DMS153 (cell line): ENCODE results near the gene ADAMTS14.
A peak's percentile ranks its signal among the peaks of the same experiment; 100 is the strongest.
"Not testable (repeated sequence)": the region's sequence is repeated elsewhere in the genome, so short reads cannot be mapped to it uniquely, and the experiment has no call there.

Experiments
- DNase-seq: peaks from one replicate; lab custom pipeline; 2025; lab: John Stamatoyannopoulos, UW

ADAMTS14 gene

GRCh38 chr10:70753841-70754621 is 81.7 kb downstream of the ADAMTS14 start:
- no peak for DNase-seq

DNA sequence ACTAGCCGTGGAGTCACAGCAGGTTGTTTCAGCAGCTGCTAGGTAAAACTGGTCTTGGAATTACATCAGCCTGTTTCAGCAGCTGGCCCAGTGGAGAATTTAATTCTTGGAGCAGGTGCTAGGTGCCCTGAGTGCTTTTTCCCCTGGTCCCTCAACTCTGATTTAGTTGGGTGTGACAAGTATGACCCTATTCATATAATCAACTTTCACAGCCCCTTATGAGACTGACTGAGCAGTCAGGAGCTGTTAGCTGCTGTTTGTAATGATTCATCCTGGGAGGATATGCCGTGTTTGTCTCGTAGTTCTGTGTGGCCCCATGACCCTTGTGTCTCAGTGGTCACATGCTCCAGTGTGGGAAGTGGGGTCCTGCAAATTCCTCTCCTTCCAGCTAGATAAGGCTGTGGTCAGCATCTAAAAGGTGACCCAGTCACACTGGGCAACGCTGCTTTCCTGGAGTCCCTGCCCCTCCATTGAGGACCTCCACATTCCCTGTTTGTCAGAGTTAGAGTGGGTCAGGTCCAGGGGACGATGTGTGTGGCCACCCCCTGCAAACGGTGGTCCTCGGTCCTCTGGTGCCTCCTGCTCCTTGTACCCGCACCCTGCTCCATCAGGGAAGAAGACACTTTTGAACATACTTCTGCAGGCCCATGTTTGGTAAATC is 84.5 kb downstream of the ADAMTS14 start:
- no peak for DNase-seq

- no peak for DNase-seq
Measured at GRCh38 chr10:70757856-70758255, 85.5 kb downstream of the ADAMTS14 start.

DNA sequence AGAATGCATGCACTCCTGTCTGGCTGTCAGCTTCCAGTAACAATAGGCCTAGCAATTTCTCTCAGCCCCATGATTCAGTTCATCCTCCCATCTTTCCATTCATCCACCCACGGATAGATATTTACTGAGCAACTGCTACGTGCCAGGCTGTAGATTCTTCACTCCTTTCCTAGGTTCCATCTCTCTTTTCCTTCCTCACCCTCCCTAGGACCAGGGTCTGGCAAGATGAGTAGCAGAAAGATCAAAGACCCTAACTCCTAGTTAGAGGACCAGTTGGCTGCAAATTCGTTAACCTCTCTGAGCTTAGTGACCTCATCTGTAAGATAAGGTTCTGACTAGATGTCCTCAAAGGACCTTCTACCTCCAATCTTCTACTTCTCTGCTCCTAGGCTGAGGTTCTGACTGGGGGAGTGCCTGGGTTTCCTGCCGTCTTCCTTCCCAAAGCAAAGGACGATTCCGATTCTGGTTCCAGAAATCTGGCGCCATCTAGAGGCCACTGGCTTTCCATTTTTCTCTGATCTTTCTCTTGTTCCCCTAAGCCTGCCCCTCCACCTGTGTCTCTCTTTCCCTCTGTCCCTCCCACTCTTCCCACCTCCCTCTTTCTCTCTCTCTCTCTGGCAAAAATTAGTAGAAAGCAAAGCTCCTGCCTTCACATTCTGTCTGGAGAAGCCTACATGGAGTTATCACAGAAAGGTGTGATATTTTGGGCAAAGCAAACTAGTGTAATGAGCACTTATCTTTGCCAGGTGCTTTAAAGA is 86.6 kb downstream of the ADAMTS14 start:
- DNase-seq = peak; percentile 81

GRCh38 chr10:70759781-70760180 is 87.5 kb downstream of the ADAMTS14 start:
- peak; percentile 54 for DNase-seq

- DNase-seq = no peak
Measured at GRCh38 chr10:70760271-70760787, 88.0 kb downstream of the ADAMTS14 start.

- DNase-seq = no peak
Measured at GRCh38 chr10:70761031-70761601, 88.8 kb downstream of the ADAMTS14 start.

DNA sequence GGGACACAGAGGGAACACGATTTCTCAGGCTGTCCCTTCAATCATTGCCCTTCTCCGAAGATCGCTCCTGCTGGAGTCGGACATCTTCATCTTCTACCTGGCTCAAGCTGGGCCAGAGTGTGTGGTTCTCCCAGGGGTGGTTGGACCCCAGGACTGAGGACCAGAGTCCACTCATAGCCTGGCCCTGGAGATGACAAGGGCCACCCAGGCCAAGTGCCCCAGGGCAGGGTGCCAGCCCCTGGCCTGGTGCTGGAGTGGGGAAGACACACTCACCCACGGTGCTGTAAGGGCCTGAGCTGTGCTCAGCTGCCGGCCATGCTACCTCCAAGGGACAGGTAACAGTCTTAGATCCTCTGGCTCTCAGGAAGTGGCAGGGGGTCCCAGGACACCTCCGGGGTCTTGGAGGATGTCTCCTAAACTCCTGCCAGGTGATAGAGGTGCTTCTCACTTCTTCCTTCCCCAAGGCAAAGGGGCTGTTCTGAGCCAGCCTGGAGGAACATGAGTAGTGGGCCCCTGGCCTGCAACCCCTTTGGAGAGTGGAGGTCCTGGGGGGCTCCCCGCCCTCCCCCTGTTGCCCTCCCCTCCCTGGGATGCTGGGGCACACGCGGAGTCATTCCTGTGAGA is 89.5 kb downstream of the ADAMTS14 start:
- DNase-seq = no peak

DNA sequence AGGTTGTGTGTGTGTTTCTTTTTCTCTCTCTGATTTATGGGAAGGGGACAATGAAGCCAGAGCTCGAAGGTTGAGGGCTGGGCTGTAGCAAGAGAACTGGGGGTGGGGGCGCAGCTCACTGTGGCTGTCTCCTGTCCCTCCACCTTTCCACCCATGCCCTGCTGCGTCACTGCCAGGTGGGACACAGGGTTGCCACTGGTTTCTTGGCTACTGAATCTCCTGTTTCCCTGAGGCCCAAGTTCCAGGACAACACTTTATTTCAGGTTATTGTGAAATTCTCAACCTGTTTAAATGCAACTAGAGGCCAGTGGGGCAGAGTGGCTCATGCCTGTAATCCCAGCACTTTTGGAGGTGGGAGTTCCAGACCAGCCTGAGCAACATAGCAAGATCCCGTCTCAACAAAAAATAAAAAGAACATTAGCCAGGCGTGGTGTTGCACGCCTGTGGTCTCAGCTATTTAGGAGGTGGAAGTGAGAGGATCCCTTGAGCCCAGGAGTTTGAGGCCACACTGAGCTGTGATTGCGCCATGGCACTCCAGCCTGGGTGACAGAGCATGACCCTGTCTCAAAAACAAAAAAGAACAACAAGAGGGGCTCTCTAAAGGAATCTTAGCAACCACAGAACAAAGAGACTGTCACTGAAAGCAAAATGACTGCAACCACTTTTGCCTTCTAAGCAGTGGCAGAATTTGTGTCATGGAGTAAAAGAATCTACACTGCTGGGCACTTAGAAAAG is 90.3 kb downstream of the ADAMTS14 start:
- DNase-seq = no peak

- DNase-seq = no peak
Measured at GRCh38 chr10:70763567-70763966, 91.3 kb downstream of the ADAMTS14 start.

- DNase-seq = no peak
Measured at GRCh38 chr10:70765794-70766594, 93.7 kb downstream of the ADAMTS14 start.

- DNase-seq = peak; percentile 57
Measured at GRCh38 chr10:70768026-70768685, 95.8 kb downstream of the ADAMTS14 start.

DNA sequence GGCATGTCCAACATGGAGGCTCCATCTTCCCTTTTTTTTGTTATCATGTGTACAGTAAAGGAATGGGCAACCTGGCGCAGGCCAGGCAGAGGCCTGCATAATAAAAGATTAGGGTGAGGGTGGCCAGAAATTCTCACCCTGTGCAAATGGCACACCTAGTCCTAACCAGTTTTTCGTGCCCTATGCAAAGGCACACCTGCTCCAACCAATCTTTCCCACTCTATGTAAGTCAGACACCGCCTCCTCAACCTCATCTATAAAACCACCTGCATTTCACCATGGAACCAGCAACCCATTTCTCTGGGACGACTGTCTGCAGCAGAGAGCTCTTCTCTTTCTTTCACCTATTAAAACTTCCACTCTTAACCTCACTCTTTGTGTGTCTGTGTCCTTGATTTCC is 96.8 kb downstream of the ADAMTS14 start:
- DNase-seq = no peak

DNA sequence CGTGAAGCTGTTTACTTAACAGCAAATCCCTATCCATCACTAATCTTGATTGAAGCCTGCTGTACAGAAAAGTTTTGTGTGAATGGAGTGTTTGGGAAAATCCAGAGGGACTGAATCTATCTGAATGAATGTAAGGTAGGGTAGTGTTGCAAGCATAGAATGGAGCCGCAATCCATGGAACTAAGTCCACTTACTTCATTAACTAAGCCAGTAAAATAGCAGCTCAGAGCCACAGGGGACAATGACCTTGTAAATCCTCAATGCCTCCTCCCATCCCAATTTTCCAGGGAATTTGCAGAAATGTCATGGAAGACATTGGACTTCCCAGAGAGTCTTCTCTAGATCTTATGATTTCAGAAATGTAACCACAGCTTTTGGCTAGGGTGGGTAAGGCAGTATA is 97.7 kb downstream of the ADAMTS14 start:
- no peak for DNase-seq

- not testable (repeated sequence) for DNase-seq
Measured at GRCh38 chr10:70770516-70770915, 98.2 kb downstream of the ADAMTS14 start.

DNA sequence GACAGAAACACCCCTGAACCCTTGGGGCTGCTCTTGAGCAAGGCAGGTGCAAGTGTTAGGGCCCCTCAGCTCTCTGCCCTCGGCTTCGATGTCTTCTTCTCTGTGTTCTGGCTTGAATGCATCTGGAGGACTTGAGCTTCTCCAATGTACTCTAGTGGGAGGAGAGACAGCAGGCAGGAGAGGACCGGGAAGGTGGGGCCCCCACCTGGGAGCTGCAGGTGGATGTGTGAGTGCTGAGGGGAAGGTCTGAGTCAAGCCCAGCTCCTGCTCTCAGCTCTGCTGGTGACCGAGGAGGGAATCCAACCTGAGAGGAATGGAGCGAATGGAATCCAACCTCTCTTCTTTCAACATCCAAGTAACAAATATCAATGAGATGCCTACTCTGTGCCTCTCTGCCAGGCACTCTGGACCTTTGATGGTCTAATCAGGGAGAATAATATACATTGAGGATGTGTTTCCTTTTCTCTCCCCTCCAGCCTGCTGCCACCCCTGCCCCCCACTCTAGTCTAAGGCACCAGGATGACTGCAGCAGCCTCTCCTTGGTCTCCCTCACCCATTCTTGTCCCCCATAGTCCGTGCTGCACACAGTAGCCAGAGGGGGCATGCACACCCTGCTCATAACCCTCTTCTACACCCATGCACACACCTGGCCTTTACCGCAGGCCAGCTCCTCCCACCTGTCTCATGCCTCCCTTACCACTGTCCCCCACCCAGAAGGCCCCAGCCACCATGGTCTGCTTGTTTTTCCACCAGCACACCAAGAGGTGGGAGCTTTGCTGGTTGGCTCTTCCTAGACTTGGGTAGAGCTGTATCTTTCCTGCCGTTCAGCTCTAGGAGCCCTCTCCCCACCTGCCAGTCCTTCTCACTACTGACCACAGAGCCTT is 99.2 kb downstream of the ADAMTS14 start:
- DNase-seq = no peak

DNA sequence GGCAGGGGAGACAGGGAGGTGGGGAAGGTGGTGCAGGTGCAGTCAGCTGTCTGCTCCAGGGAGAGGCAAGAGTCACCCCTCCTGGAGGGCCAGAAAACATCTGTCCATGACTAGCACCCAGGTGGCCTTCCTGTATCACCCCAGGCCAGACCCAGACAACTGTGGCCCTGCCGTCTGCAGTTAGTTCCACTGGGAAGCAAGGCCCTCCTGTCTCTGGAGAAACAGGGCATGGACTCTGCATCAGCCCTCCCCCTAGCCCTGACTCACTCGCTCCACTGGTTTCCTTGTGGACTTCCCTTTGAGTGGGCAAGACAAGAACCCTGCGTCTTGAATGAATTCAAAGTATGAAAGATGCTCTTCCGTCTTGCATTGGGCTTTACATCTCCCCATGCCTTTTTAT is 100.3 kb downstream of the ADAMTS14 start:
- no peak for DNase-seq

GRCh38 chr10:70773461-70773860 is 101.2 kb downstream of the ADAMTS14 start:
- DNase-seq = no peak
